Endothelial cell of umbilical vein (primary cell): ENCODE data around the gene CLTC. TPM values are rescaled to one million over a fixed set of nuclear protein-coding genes. Genes with fewer than 3 reads are reported as not detected.

Source experiments
- BruUV-seq: library from RNA; stranded (reverse); fragments of 400-500 nt; replicated peaks from 2 replicates; lab custom pipeline; 2021; lab: Mats Ljungman, UMichigan
- CTCF ChIA-PET: fragments of 300-600, 350-600 bp; sonication (Branson Sonifier 250); formaldehyde crosslinking; loops from one replicate; lab custom pipeline; 2021; ENCODE audit warnings: antibody characterized with exemption, inconsistent platforms; lab: Charles Lee
- POLR2A ChIA-PET: fragments of 300-600, 350-600 bp; sonication (Branson Sonifier 250); formaldehyde crosslinking; loops from one replicate; lab custom pipeline; 2021; ENCODE audit warnings: antibody characterized with exemption, inconsistent platforms; lab: Charles Lee
- DNase-seq: peaks from one replicate; pipeline ENCODE4 v3.0.0-alpha.2; 2011; ENCODE audit warnings: low read depth, low spot score
- FAIRE-seq: peaks from 2 replicates; lab custom pipeline; 2011; peaks lifted over from hg19 to GRCh38; lab: Jason Lieb, UNC
- H2AFZ ChIP-seq: 2 replicates; pipeline ENCODE4 v1.6.0; 2012; ENCODE audit warnings: low read depth, low read length, control low read depth, inconsistent platforms
- H3K27ac ChIP-seq: 2 replicates; pipeline ENCODE4 v1.5.1; 2011; ENCODE audit warnings: low read depth, mild to moderate bottlenecking, control low read depth, low read length, moderate library complexity; ENCODE audit not compliant: insufficient read depth
- H3K27me3 ChIP-seq, 2 experiments: 2 replicates each; pipeline versions ENCODE4 v1.6.0 to v1.6.1; 2011; ENCODE audit warnings: low read length in 2 of 2, mixed read lengths in 1 of 2; ENCODE audit not compliant: control insufficient read depth in 2 of 2, insufficient read depth in 2 of 2
- H3K36me3 ChIP-seq, 2 experiments: 2 replicates in 1 of 2; 3 replicates in 1 of 2; pipeline ENCODE4 v1.5.1; 2011; ENCODE audit warnings: low read length in 2 of 2, mild to moderate bottlenecking in 1 of 2, moderate library complexity in 1 of 2; ENCODE audit not compliant: control insufficient read depth in 2 of 2, insufficient read depth in 2 of 2; ENCODE audit errors: extremely low read depth in 1 of 2
- H3K4me1 ChIP-seq: 3 replicates; pipeline ENCODE4 v1.5.1; 2011; ENCODE audit warnings: mild to moderate bottlenecking, low read length; ENCODE audit not compliant: control insufficient read depth, insufficient read depth; ENCODE audit errors: extremely low read depth
- H3K4me2 ChIP-seq: 2 replicates; pipeline ENCODE4 v1.6.1; 2011; ENCODE audit warnings: low read length, control low read depth, mixed read lengths; ENCODE audit not compliant: insufficient read depth
- H3K4me3 ChIP-seq, 3 experiments: fragments of 200-600 bp in 1 of 3; sonication (generic), shearing (Covaris generic) in 1 of 3; replicated peaks in 1 of 3; 2 replicates each; pipeline ENCODE4 v1.5.1; 2011 to 2016; ENCODE audit warnings: control low read depth in 3 of 3, low read length in 3 of 3, mild to moderate bottlenecking in 2 of 3, inconsistent platforms in 1 of 3, low read depth in 1 of 3, moderate library complexity in 1 of 3; ENCODE audit not compliant: insufficient read depth in 1 of 3
- H3K79me2 ChIP-seq: 2 replicates; pipeline ENCODE4 v1.6.0; 2012; ENCODE audit warnings: low read length, inconsistent platforms; ENCODE audit not compliant: control insufficient read depth, insufficient read depth
- H3K9ac ChIP-seq: replicated peaks from 2 replicates; pipeline ENCODE3; 2011; ENCODE audit warnings: low read length, control low read depth; ENCODE audit not compliant: insufficient read depth; ENCODE audit errors: extremely low read depth
- H3K9me1 ChIP-seq: replicated peaks from 3 replicates; pipeline ENCODE4 v1.6.0; 2011; ENCODE audit warnings: mild to moderate bottlenecking, low read length; ENCODE audit not compliant: control insufficient read depth, insufficient read depth; ENCODE audit errors: extremely low read depth
- H3K9me3 ChIP-seq: replicated peaks from 2 replicates; pipeline ENCODE4 v1.5.1; 2012; ENCODE audit warnings: low read length, inconsistent platforms; ENCODE audit not compliant: control insufficient read depth, insufficient read depth
- H4K20me1 ChIP-seq: replicated peaks from 2 replicates; pipeline ENCODE3; 2011; ENCODE audit warnings: mild to moderate bottlenecking, low read length; ENCODE audit not compliant: control insufficient read depth, insufficient read depth; ENCODE audit errors: extremely low read depth
- EZH2 ChIP-seq: IDR thresholded peaks from 2 replicates; pipeline ENCODE4 v1.6.1; 2012; ENCODE audit warnings: borderline replicate concordance, low read depth, mild to moderate bottlenecking, moderate library complexity, low read length, inconsistent platforms; ENCODE audit not compliant: severe bottlenecking
- FOS ChIP-seq: IDR thresholded peaks from 2 replicates; pipeline ENCODE4 v1.6.1; 2011; ENCODE audit warnings: mild to moderate bottlenecking, low read length, moderate library complexity, borderline replicate concordance; ENCODE audit not compliant: insufficient read depth
- GATA2 ChIP-seq: IDR thresholded peaks from 2 replicates; pipeline ENCODE4 v1.7.0; 2011; ENCODE audit warnings: low read depth, mild to moderate bottlenecking, moderate library complexity, mixed read lengths, low read length; ENCODE audit not compliant: insufficient read length, insufficient read depth
- JUN ChIP-seq: IDR thresholded peaks from 2 replicates; pipeline ENCODE4 v1.6.1; 2011; ENCODE audit warnings: borderline replicate concordance, low read depth; ENCODE audit not compliant: insufficient read length, insufficient read depth
- MYC ChIP-seq: IDR thresholded peaks from one replicate; pipeline ENCODE4 v1.6.1; 2011; ENCODE audit warnings: mild to moderate bottlenecking, low read depth, low read length
- POLR2A ChIP-seq: IDR thresholded peaks from 2 replicates; pipeline ENCODE4 v1.6.1; 2012; ENCODE audit warnings: low read depth, mild to moderate bottlenecking, control low read depth, low read length
- POLR2AphosphoS5 ChIP-seq: IDR thresholded peaks from 2 replicates; pipeline ENCODE4 v1.6.1; 2012; ENCODE audit warnings: low read depth, mild to moderate bottlenecking, control low read depth, low read length, moderate library complexity; ENCODE audit not compliant: insufficient read depth
- dilution Hi-C: fragments of 300-500 bp; cut with MboI; formaldehyde crosslinking; loops from one replicate; pipeline ENCODE4 v1.15.0; 2019; ENCODE audit warnings: low sequenced_read_pairs; ENCODE audit not compliant: extremely low pct_ligation_motif_present
- intact Hi-C: fragments of 100-400 bp; cut with micrococcal nuclease; formaldehyde crosslinking; loops from one replicate; pipeline ENCODE4 v1.10.0; 2022
- polyA plus RNA-seq, 4 experiments: library from polyadenylated mRNA; depleted of rRNA in 3 of 4; stranded (reverse) in 3 of 4; unstranded in 1 of 4; fragments of >200 nt; gene quantifications; 2 replicates each; pipeline versions ENCODE4 v1.2.1 to v1.2.3, GENCODE V29; 2011 to 2012; ENCODE audit warnings: missing spikeins in 1 of 4
- total RNA-seq: library from RNA; stranded (reverse); gene quantifications from 2 replicates; pipeline ENCODE4 v1.2.3, GENCODE V29; 2021
- TF ChIP-seq, protein P1 (sequence below): IDR thresholded peaks from 2 replicates; pipeline ENCODE4 v1.6.1; 2011; ENCODE audit not compliant: insufficient read depth, insufficient read length
- TF ChIP-seq, protein P2 (sequence below), 2 donors: IDR thresholded peaks; 1 replicate in 1 of 2; 2 replicates in 1 of 2; pipeline ENCODE4 v1.5.1; 2011; ENCODE audit warnings: low read length in 2 of 2, mild to moderate bottlenecking in 2 of 2, moderate library complexity in 2 of 2, control low read depth in 1 of 2, inconsistent platforms in 1 of 2, low read depth in 1 of 2; ENCODE audit not compliant: insufficient read depth in 1 of 2; ENCODE audit errors: extremely low read depth in 1 of 2

The CLTC gene
- total and polyA plus RNA-seq, 2 donors (not counting 3 experiments of a cell fraction or from before 2014, with no cell fraction given), result 164 to 326 TPM

- intact Hi-C loops, result no loop called here
- DNase-seq (no peak), FAIRE-seq (no peak)
- BruUV-seq, result no TSS peak
- Histone ChIP-seq H2AFZ (no peak overlapping the region), H3K27ac (no peak overlapping the region), H3K9ac (no peak overlapping the region), H3K4me2 (no peak overlapping the region), H3K79me2 (no peaks in the 10 kb centered on the region), H3K36me3 (no peaks in the 10 kb centered on the region), H3K4me1 (no peaks in the 10 kb centered on the region), H3K9me3 (no peaks in the 10 kb centered on the region), H3K9me1 (no peaks in the 10 kb centered on the region), H3K27me3 (no peaks in the 10 kb centered on the region), H3K4me3 (no peak overlapping the region), H4K20me1 (no peaks in the 10 kb centered on the region)
- ChIA-PET POLR2A (no interaction called here), CTCF (interaction anchor here (2.3 kb wide), 1 partner anchor 122 kb away, joined by 11 read pairs; no protein-coding TSS in a partner anchor)
- TF ChIP-seq, protein P1, sequence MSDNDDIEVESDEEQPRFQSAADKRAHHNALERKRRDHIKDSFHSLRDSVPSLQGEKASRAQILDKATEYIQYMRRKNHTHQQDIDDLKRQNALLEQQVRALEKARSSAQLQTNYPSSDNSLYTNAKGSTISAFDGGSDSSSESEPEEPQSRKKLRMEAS, result no peak
- TF ChIP-seq GATA2, result no peak
- no peak for TF ChIP-seq FOS
- TF ChIP-seq EZH2, result no peak
- TF ChIP-seq MYC, result no peak
- TF ChIP-seq POLR2A, result no peak
- TF ChIP-seq, protein P2, sequence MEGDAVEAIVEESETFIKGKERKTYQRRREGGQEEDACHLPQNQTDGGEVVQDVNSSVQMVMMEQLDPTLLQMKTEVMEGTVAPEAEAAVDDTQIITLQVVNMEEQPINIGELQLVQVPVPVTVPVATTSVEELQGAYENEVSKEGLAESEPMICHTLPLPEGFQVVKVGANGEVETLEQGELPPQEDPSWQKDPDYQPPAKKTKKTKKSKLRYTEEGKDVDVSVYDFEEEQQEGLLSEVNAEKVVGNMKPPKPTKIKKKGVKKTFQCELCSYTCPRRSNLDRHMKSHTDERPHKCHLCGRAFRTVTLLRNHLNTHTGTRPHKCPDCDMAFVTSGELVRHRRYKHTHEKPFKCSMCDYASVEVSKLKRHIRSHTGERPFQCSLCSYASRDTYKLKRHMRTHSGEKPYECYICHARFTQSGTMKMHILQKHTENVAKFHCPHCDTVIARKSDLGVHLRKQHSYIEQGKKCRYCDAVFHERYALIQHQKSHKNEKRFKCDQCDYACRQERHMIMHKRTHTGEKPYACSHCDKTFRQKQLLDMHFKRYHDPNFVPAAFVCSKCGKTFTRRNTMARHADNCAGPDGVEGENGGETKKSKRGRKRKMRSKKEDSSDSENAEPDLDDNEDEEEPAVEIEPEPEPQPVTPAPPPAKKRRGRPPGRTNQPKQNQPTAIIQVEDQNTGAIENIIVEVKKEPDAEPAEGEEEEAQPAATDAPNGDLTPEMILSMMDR (IDR thresholded peaks at IDR 0.05; ENCODE audit: extremely low read depth in 1 of 2, insufficient read depth in 1 of 2, low read depth in 1 of 2, low read length in 2 of 2), result no peak
- TF ChIP-seq POLR2AphosphoS5, result no peak
- no peak for TF ChIP-seq JUN
- dilution Hi-C loops, result no loop called here
Measured at GRCh38 chr17:59737324-59737723, 117.6 kb downstream of the CLTC start.
